Breast epithelium (tissue), 3 donors: ENCODE results near the gene PRDM16.

Source experiments
- CTCF ChIP-seq, 3 donors: fragments of 450-650 bp; IDR thresholded peaks; one replicate each; pipeline ENCODE4 v1.5.1; 2016 to 2017; ENCODE audit warnings: antibody characterized with exemption in 3 of 3, mild to moderate bottlenecking in 3 of 3, moderate library complexity in 3 of 3
- POLR2A ChIP-seq: fragments of 450-650 bp; IDR thresholded peaks from one replicate; pipeline ENCODE4 v1.6.1; 2016; ENCODE audit warnings: antibody characterized with exemption, mild to moderate bottlenecking, moderate library complexity
- POLR2AphosphoS5 ChIP-seq, 3 donors: sonication (generic); formaldehyde crosslinking; IDR thresholded peaks; one replicate each; pipeline ENCODE4 v1.6.1; 2017; ENCODE audit warnings: antibody characterized with exemption in 3 of 3

- TF ChIP-seq POLR2AphosphoS5 (IDR thresholded peaks at IDR 0.05) (no peak), CTCF (IDR thresholded peaks at IDR 0.05) (no peak), POLR2A (no peak)
Observed at GRCh38 chr1:3360646-3361257, 291.7 kb downstream of the PRDM16 start.
